KMS-11 (cell line): ENCODE measurements around the gene ZNF385D.

ENCODE experiments used
- H2AFZ ChIP-seq: fragments of 200-600 bp; sonication (generic); 2 replicates; pipeline ENCODE4 v1.6.1; 2016; ENCODE audit warnings: antibody characterized with exemption, mixed run types, low read depth
- H3K27ac ChIP-seq: fragments of 200-600 bp; sonication (generic); 2 replicates; pipeline ENCODE4 v1.6.1; 2016; ENCODE audit warnings: mild to moderate bottlenecking, mixed run types
- H3K27me3 ChIP-seq: fragments of 200-600 bp; sonication (generic); 2 replicates; pipeline ENCODE4 v1.6.1; 2017; ENCODE audit warnings: mild to moderate bottlenecking, low read depth, mixed run types, moderate library complexity; ENCODE audit not compliant: insufficient read depth
- H3K36me3 ChIP-seq: fragments of 200-600 bp; sonication (generic); 2 replicates; pipeline ENCODE4 v1.6.1; 2017; ENCODE audit warnings: mild to moderate bottlenecking, mixed run types; ENCODE audit not compliant: insufficient read depth
- H3K4me1 ChIP-seq: fragments of 200-600 bp; sonication (generic); 2 replicates; pipeline ENCODE4 v1.6.1; 2016; ENCODE audit warnings: mild to moderate bottlenecking, low read depth, mixed run types; ENCODE audit not compliant: poor library complexity, severe bottlenecking
- H3K4me2 ChIP-seq: fragments of 200-600 bp; sonication (generic); 2 replicates; pipeline ENCODE4 v1.7.0; 2016; ENCODE audit warnings: mild to moderate bottlenecking, mixed run types
- H3K4me3 ChIP-seq: fragments of 200-600 bp; sonication (generic); IDR thresholded peaks from 2 replicates; pipeline ENCODE4 v1.6.1; 2017; ENCODE audit warnings: low read depth, low read length, mixed read lengths; ENCODE audit not compliant: insufficient read depth
- H3K79me2 ChIP-seq: fragments of 200-600 bp; sonication (generic); 2 replicates; pipeline ENCODE4 v1.6.1; 2016; ENCODE audit warnings: low read depth, mixed run types; ENCODE audit not compliant: insufficient read depth
- H3K9ac ChIP-seq: fragments of 200-600 bp; sonication (generic); 2 replicates; pipeline ENCODE4 v1.6.1; 2016; ENCODE audit warnings: mild to moderate bottlenecking, mixed run types
- H4K20me1 ChIP-seq: fragments of 200-600 bp; sonication (generic); 2 replicates; pipeline ENCODE4 v1.6.1; 2016; ENCODE audit warnings: mild to moderate bottlenecking, mixed run types; ENCODE audit not compliant: insufficient read depth
- TF ChIP-seq, protein P1 (sequence below): fragments of 200-600 bp; sonication (generic); conservative IDR thresholded peaks from 2 replicates; pipeline ENCODE4 v1.6.1; 2017; ENCODE audit warnings: low read depth, mild to moderate bottlenecking, antibody characterized with exemption, low read length, moderate library complexity, mixed read lengths

ZNF385D gene

DNA sequence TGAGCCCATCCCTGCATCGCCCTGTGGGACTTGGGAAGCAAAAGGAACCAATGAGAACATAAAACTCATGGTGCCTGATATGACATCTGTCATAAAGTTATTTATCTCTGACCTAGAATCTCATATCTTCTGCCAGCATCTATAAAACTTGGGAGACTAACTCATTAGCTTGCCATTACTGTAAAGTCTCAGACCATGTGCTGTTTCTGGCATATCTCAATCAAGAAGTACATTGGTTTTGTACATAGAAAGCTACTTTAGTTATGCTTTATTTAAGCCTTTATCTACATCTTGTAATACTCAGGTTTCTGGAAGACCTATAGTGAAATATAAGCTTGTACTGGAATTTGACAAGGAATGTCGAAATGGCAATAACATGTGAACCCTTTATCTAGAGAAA lies 112.5 kb downstream of the ZNF385D start:
- Histone ChIP-seq H3K27ac (no peak overlapping the region), H3K79me2 (no peaks in the 10 kb centered on the region), H3K4me1 (no peaks in the 10 kb centered on the region), H2AFZ (no peak overlapping the region), H3K4me2 (no peak overlapping the region), H3K9ac (no peak overlapping the region), H3K27me3 (no peaks in the 10 kb centered on the region), H4K20me1 (no peaks in the 10 kb centered on the region), H3K36me3 (no peaks in the 10 kb centered on the region), H3K4me3 (no peak overlapping the region)
- TF ChIP-seq, protein P1, sequence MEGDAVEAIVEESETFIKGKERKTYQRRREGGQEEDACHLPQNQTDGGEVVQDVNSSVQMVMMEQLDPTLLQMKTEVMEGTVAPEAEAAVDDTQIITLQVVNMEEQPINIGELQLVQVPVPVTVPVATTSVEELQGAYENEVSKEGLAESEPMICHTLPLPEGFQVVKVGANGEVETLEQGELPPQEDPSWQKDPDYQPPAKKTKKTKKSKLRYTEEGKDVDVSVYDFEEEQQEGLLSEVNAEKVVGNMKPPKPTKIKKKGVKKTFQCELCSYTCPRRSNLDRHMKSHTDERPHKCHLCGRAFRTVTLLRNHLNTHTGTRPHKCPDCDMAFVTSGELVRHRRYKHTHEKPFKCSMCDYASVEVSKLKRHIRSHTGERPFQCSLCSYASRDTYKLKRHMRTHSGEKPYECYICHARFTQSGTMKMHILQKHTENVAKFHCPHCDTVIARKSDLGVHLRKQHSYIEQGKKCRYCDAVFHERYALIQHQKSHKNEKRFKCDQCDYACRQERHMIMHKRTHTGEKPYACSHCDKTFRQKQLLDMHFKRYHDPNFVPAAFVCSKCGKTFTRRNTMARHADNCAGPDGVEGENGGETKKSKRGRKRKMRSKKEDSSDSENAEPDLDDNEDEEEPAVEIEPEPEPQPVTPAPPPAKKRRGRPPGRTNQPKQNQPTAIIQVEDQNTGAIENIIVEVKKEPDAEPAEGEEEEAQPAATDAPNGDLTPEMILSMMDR, result no peak

DNA sequence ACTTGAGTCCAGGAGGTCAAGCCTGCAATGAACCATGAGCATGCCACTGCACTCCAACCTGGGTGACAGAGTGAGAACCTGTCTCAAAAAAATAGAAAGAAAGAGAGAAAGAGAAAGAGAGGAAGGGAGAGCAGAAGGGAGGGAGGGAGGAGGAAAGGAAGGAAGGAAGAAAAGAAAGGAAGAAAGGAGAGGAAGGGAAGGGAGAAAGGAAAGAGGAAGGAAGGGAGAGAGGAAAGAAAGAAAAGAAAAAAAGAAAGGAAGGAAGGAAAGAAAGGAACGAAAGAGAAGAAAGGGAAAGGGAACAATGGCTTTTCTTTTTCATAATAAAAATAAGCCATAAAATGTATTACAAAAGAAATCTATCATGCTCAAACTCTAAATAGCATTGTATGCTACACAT lies 116.9 kb downstream of the ZNF385D start:
- no peaks in the 10 kb centered on the region for H3K4me1 ChIP-seq
- H4K20me1 ChIP-seq, result no peaks in the 10 kb centered on the region
- no peak overlapping the region for H3K4me2 ChIP-seq
- H3K27ac ChIP-seq, result no peak overlapping the region
- no peaks in the 10 kb centered on the region for H3K79me2 ChIP-seq
- no peaks in the 10 kb centered on the region for H3K36me3 ChIP-seq
- H3K27me3 ChIP-seq, result no peaks in the 10 kb centered on the region
- H2AFZ ChIP-seq, result no peak overlapping the region
- no peak overlapping the region for H3K4me3 ChIP-seq
- no peak overlapping the region for H3K9ac ChIP-seq
- TF ChIP-seq, protein P1, result no peak

DNA sequence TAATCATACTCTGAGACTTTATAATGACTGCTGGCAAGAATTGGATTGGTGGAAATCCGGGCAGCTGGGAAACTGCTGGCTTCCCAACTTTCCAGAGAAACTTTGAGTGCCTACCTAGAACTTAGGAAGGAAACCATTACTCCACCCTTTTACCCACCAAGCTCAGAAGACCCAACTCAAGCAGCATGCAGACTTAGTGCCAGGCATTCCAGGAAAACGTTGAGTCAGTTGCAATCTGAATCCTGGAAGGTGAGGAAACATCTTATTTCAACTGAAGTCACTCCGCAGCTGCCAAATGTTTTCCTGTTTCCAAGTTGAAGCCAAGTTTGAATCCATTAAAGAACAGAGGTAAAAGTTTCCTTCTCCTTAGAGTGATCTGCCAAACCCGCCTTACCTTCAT lies 126.5 kb downstream of the ZNF385D start:
- H2AFZ ChIP-seq, result no peak overlapping the region
- TF ChIP-seq, protein P1, result no peak
- no peaks in the 10 kb centered on the region for H3K79me2 ChIP-seq
- H3K27ac ChIP-seq, result no peak overlapping the region
- no peak overlapping the region for H3K4me2 ChIP-seq
- no peaks in the 10 kb centered on the region for H3K4me1 ChIP-seq
- no peaks in the 10 kb centered on the region for H3K27me3 ChIP-seq
- no peak overlapping the region for H3K9ac ChIP-seq
- no peaks in the 10 kb centered on the region for H3K36me3 ChIP-seq
- no peak overlapping the region for H3K4me3 ChIP-seq
- H4K20me1 ChIP-seq, result no peaks in the 10 kb centered on the region

DNA sequence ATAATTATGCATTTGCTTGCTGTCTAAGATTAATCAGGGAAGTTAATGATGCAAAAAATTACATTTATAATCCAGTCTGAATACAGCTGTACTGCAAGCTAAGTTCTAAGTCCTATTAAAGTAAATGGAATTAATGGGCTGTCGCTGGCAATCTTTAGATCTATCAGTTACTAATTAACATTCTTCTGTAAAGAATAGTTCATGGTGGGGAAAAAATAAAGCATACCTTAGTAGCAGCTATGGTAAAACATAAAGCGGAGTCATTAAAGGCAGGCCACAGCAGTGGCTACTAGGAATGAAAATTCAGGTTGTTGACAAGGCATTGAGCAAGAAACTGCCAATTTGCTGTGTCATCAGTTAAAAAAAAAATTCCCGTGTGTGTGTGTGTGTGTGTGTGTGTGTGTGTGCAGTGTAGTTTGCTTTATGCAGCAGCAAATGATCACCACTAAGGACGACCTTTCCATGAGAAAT lies 129.8 kb downstream of the ZNF385D start:
- H3K27me3 ChIP-seq, result no peaks in the 10 kb centered on the region
- H3K4me3 ChIP-seq, result no peak overlapping the region
- H3K4me2 ChIP-seq, result no peak overlapping the region
- H3K9ac ChIP-seq, result no peak overlapping the region
- no peaks in the 10 kb centered on the region for H4K20me1 ChIP-seq
- H2AFZ ChIP-seq, result no peak overlapping the region
- no peaks in the 10 kb centered on the region for H3K36me3 ChIP-seq
- H3K4me1 ChIP-seq, result no peaks in the 10 kb centered on the region
- H3K27ac ChIP-seq, result no peak overlapping the region
- TF ChIP-seq, protein P1, result no peak
- no peaks in the 10 kb centered on the region for H3K79me2 ChIP-seq
